Measurements from ENCODE around the gene SPDYE1.
"Not testable (repeated sequence)": the region's sequence is repeated elsewhere in the genome, so short reads cannot be mapped to it uniquely, and the experiment has no call there.

GRCh38 chr7:43985904-43986864 lies 11.5 kb upstream of the SPDYE1 start:
- peak; percentile 86 for TF ChIP-seq CTCF (IDR thresholded peaks at IDR 0.05)
- TF ChIP-seq, protein P1, sequence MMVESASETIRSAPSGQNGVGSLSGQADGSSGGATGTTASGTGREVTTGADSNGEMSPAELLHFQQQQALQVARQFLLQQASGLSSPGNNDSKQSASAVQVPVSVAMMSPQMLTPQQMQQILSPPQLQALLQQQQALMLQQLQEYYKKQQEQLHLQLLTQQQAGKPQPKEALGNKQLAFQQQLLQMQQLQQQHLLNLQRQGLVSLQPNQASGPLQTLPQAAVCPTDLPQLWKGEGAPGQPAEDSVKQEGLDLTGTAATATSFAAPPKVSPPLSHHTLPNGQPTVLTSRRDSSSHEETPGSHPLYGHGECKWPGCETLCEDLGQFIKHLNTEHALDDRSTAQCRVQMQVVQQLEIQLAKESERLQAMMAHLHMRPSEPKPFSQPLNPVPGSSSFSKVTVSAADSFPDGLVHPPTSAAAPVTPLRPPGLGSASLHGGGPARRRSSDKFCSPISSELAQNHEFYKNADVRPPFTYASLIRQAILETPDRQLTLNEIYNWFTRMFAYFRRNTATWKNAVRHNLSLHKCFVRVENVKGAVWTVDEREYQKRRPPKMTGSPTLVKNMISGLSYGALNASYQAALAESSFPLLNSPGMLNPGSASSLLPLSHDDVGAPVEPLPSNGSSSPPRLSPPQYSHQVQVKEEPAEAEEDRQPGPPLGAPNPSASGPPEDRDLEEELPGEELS (CRISPR knock-in tag; IDR thresholded peaks at IDR 0.05): not testable (repeated sequence)
- TF ChIP-seq CREB1 (CRISPR knock-in tag; IDR thresholded peaks at IDR 0.05); ATF2 (CRISPR knock-in tag; IDR thresholded peaks at IDR 0.05; ENCODE audit: borderline replicate concordance, low read depth); ZNF138 (CRISPR knock-in tag; conservative IDR thresholded peaks at IDR 0.05); NR3C1 (CRISPR knock-in tag; conservative IDR thresholded peaks at IDR 0.05; ENCODE audit: low read depth); TP53 (CRISPR knock-in tag; IDR thresholded peaks at IDR 0.05); USF1 (CRISPR knock-in tag; IDR thresholded peaks at IDR 0.05); NR2C2 (CRISPR knock-in tag; IDR thresholded peaks at IDR 0.05); HMGXB4 (CRISPR knock-in tag; IDR thresholded peaks at IDR 0.05); ESRRA (CRISPR knock-in tag; IDR thresholded peaks at IDR 0.05; ENCODE audit: borderline replicate concordance); JUN (CRISPR knock-in tag; IDR thresholded peaks at IDR 0.05): not testable (repeated sequence)
- TF ChIP-seq, protein P2, sequence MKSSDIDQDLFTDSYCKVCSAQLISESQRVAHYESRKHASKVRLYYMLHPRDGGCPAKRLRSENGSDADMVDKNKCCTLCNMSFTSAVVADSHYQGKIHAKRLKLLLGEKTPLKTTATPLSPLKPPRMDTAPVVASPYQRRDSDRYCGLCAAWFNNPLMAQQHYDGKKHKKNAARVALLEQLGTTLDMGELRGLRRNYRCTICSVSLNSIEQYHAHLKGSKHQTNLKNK (CRISPR knock-in tag; IDR thresholded peaks at IDR 0.05): not testable (repeated sequence)
